Stomach (tissue), 19 donors: ENCODE results near the gene NSMCE1. TPM values are rescaled to one million over a fixed set of nuclear protein-coding genes. Genes with fewer than 3 reads are reported as not detected.
A peak's percentile ranks its signal among the peaks of the same experiment; 100 is the strongest.

ENCODE experiments used
- DNase-seq, 2 donors: peaks; one replicate each; pipeline versions ENCODE4 v3.0.0 to v3.0.0-alpha.2; 2013 to 2019
- H3K27ac ChIP-seq, 5 donors: fragments of 200-600 bp in 4 of 5; sonication (generic) in 4 of 5; one replicate each; pipeline ENCODE4 v1.5.1; 2013 to 2019; ENCODE audit warnings: mild to moderate bottlenecking in 1 of 5, moderate library complexity in 1 of 5
- H3K27me3 ChIP-seq, 3 donors: fragments of 200-600 bp; sonication (generic); one replicate each; pipeline ENCODE4 v1.5.1; 2017 to 2019; ENCODE audit warnings: mixed run types in 1 of 3
- H3K36me3 ChIP-seq, 4 donors: fragments of 200-600 bp; sonication (generic); 1 replicate in 3 of 4; 2 replicates in 1 of 4; pipeline ENCODE4 v1.5.1; 2016 to 2019
- H3K4me1 ChIP-seq, 4 donors: fragments of 200-600 bp; sonication (generic); one replicate each; pipeline ENCODE4 v1.5.1; 2016 to 2019
- H3K4me3 ChIP-seq, 4 donors: fragments of 200-600 bp; sonication (generic) in 3 of 4; one replicate each; pipeline ENCODE4 v1.5.1; 2016 to 2019; ENCODE audit warnings: mild to moderate bottlenecking in 1 of 4
- H3K9me3 ChIP-seq, 4 donors: fragments of 200-600 bp; sonication (generic); one replicate each; pipeline ENCODE4 v1.5.1; 2016 to 2019
- CTCF ChIP-seq, 7 experiments: fragments of 450-650 bp in 4 of 7; fragments of 200-600 bp in 3 of 7; sonication (generic) in 3 of 7; IDR thresholded peaks; one replicate each; pipeline ENCODE4 v1.5.1; 2016 to 2019; ENCODE audit warnings: antibody characterized with exemption in 7 of 7, control low read depth in 2 of 7, mild to moderate bottlenecking in 1 of 7
- EP300 ChIP-seq: sonication (generic); formaldehyde crosslinking; IDR thresholded peaks from one replicate; pipeline ENCODE4 v1.6.1; 2017; ENCODE audit warnings: antibody characterized with exemption
- POLR2A ChIP-seq, 4 donors: fragments of 450-650 bp; IDR thresholded peaks; one replicate each; pipeline ENCODE4 v1.6.1; 2016; ENCODE audit warnings: antibody characterized with exemption in 4 of 4, control low read depth in 2 of 4, mild to moderate bottlenecking in 1 of 4, moderate library complexity in 1 of 4
- POLR2AphosphoS5 ChIP-seq, 3 donors: sonication (generic); formaldehyde crosslinking; IDR thresholded peaks; one replicate each; pipeline ENCODE4 v1.6.1; 2016; ENCODE audit warnings: antibody characterized with exemption in 3 of 3
- WGBS, 5 donors: extraction: QIAGEN DNeasy Blood & Tissue Kit in 3 of 5; methylation state at CpG; one replicate each; pipeline versions ENCODE4 v1.1.5 to v1.1.7; 2013 to 2018; 5-methylcytosine and 5-hydroxymethylcytosine counted together
- intact Hi-C: fragments of 100-400 bp; cut with DNase I; formaldehyde crosslinking; loops from one replicate; pipeline ENCODE4 v1.15.1; 2023; ENCODE audit warnings: low total_unique reads
- long read RNA-seq, 10 donors: transcript quantifications; one replicate each; lab custom pipeline, GENCODE V29; 2026
- polyA plus RNA-seq, 3 donors: library from polyadenylated mRNA; stranded (reverse); fragments of 200-250 nt; gene quantifications; one replicate each; pipeline ENCODE4 v1.2.3, GENCODE V29; 2013
- total RNA-seq, 5 donors: library from RNA; depleted of rRNA; stranded (reverse); fragments of >200 nt; gene quantifications; one replicate each; pipeline versions ENCODE4 v1.1.0 to v1.2.3, GENCODE V29; 2014 to 2016
- donor health status: healthy with polysubstance abuse.
- donor health status: Bipolar disorder and iron deficiency.
- donor health status: healthy.

The NSMCE1 gene, protein sequence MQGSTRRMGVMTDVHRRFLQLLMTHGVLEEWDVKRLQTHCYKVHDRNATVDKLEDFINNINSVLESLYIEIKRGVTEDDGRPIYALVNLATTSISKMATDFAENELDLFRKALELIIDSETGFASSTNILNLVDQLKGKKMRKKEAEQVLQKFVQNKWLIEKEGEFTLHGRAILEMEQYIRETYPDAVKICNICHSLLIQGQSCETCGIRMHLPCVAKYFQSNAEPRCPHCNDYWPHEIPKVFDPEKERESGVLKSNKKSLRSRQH
- 100 to 1,000 TPM in 1 of 5 donors, 10 to 100 TPM in 3, 1 to 10 TPM in 1; 9.3 to 120 (median 24.1) TPM for total RNA-seq
- 10 to 100 TPM; 53.5 to 67.0 (median 66.0) TPM for polyA plus RNA-seq
- long read RNA-seq, donor 1, transcript NSMCE1-201 (8 exons, 1,067 nt) = major isoform, 5 of 5 reads
- long read RNA-seq, donor 1, partial matches to known transcripts = 0 of 5 reads
- long read RNA-seq, donor 1, other reads (novel, unspliced or antisense) = 0 of 5 reads
- long read RNA-seq, donor 2, transcript NSMCE1-201 (8 exons, 1,067 nt) = major isoform, 11 of 11 reads
- long read RNA-seq, donor 2, partial matches to known transcripts = 0 of 11 reads
- long read RNA-seq, donor 2, other reads (novel, unspliced or antisense) = 0 of 11 reads
- long read RNA-seq, donor 3, transcript NSMCE1-201 (8 exons, 1,067 nt) = major isoform, 9 of 9 reads
- long read RNA-seq, donor 3, partial matches to known transcripts = 0 of 9 reads
- long read RNA-seq, donor 3, other reads (novel, unspliced or antisense) = 0 of 9 reads
- long read RNA-seq, donor 4, partial matches to known transcripts = 0 of 1 reads
- long read RNA-seq, donor 4, other reads (novel, unspliced or antisense) = 0 of 1 reads
- long read RNA-seq, donor 5, transcript NSMCE1-201 (8 exons, 1,067 nt) = major isoform, 11 of 11 reads
- long read RNA-seq, donor 5, partial matches to known transcripts = 0 of 11 reads
- long read RNA-seq, donor 5, other reads (novel, unspliced or antisense) = 0 of 11 reads
- long read RNA-seq, donor 6, transcript NSMCE1-201 (8 exons, 1,067 nt) = major isoform, 33 of 34 reads
- long read RNA-seq, donor 6, partial matches to known transcripts = 0 of 34 reads
- long read RNA-seq, donor 6, other reads (novel, unspliced or antisense) = 0 of 34 reads
- long read RNA-seq, donor 7, transcript NSMCE1-201 (8 exons, 1,067 nt) = major isoform, 14 of 14 reads
- long read RNA-seq, donor 7, partial matches to known transcripts = 0 of 14 reads
- long read RNA-seq, donor 7, other reads (novel, unspliced or antisense) = 0 of 14 reads
- long read RNA-seq, donor 8, transcript NSMCE1-201 (8 exons, 1,067 nt) = major isoform, 16 of 16 reads
- long read RNA-seq, donor 8, partial matches to known transcripts = 0 of 16 reads
- long read RNA-seq, donor 8, other reads (novel, unspliced or antisense) = 0 of 16 reads
- long read RNA-seq, donor 9, transcript NSMCE1-201 (8 exons, 1,067 nt) = major isoform, 14 of 14 reads
- long read RNA-seq, donor 9, partial matches to known transcripts = 0 of 14 reads
- long read RNA-seq, donor 9, other reads (novel, unspliced or antisense) = 0 of 14 reads
- long read RNA-seq, donor 10, transcript NSMCE1-201 (8 exons, 1,067 nt) = major isoform, 8 of 9 reads
- long read RNA-seq, donor 10, partial matches to known transcripts = 0 of 9 reads
- long read RNA-seq, donor 10, other reads (novel, unspliced or antisense) = 0 of 9 reads

- Histone ChIP-seq H3K4me3 (peak within 1 kb of the TSS; percentile 80 to 91 (median 84)), H3K27ac (peak within 1 kb of the TSS; percentile 69 to 92 (median 90))
These were observed at the start of gene NSMCE1 for GRCh38 chr16:27268376-27269299. Gene NSMCE1 (minus strand): TSS chr16:27268772. CDS start chr16:27257570, 11,202 bp downstream.

DNA sequence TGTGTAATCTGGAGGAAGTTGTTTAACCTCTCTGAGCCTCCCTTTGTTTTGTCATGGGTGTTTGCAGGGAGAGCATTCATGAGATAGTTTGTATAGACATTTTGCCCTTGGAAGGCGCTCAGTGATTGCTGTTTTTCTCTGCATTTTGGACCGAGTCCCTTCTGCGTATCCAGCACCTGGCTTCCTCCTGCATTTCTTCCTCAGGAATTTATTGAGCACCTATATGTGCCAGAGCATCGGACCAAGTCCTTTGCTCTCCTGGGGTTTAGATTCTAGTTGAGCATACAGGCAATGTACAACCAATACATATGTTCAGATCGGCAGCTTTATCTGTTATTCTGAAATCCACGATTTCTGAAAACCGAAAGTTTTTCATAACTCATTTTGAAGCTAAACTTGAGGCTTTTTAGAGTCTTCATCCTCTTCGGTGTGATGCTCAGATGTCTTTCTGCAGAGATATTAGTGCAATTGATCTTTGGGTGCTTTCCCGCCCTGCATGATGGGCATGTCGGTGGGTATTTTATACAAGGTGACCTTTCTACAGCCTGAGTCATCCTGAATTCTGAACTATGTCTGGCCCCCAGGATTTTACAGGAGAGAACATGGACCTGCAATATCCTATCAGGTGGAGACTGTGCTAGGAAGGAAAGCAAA, 49.3 kb upstream of the NSMCE1 start:
- H3K4me3 ChIP-seq = peak overlapping the region; percentile 7 to 77 (median 45)

More at GRCh38 chr16:27268376-27269299, at the start of gene NSMCE1:
- Histone ChIP-seq H3K27me3 (no peaks in the 10 kb centered on the region), H3K36me3 (no peaks in the 10 kb centered on the region), H3K9me3 (no peaks in the 10 kb centered on the region), H3K4me1 (peaks cover 7 to 27% (median 16%) of the 10 kb centered on the region in 4 donors)
- intact Hi-C loops = no loop called here
- 5 to 8% (median 7%) methylated on average over 51 to 58 of the region's 58 CpGs for WGBS, 5 donors
- TF ChIP-seq POLR2AphosphoS5 (IDR thresholded peaks at IDR 0.05) (peak; percentile 91 to 96 (median 92)), POLR2A (IDR thresholded peaks at IDR 0.05) (peak in 1 of 4 donors; percentile 40), EP300 (no peak), CTCF (IDR thresholded peaks at IDR 0.05) (peak in 3 of 7 experiments; percentile 13 to 27 (median 18))
- peak; percentile 99 for DNase-seq

More for the DNA sequence above, 49.3 kb upstream of the NSMCE1 start:
- no peak for DNase-seq
- WGBS, 5 donors = 72 to 86% (median 79%) methylated on average over 10 of the region's 10 CpGs
- no peaks in the 10 kb centered on the region for H3K27me3 ChIP-seq
- intact Hi-C loops = loop anchor here (10.0 kb wide), 1 partner anchor 47 kb away; no protein-coding TSS in a partner anchor
- no peaks in the 10 kb centered on the region for H3K9me3 ChIP-seq
- TF ChIP-seq POLR2A (IDR thresholded peaks at IDR 0.05) (no peak), EP300 (no peak), POLR2AphosphoS5 (IDR thresholded peaks at IDR 0.05) (no peak), CTCF (IDR thresholded peaks at IDR 0.05) (no peak)
- no peaks in the 10 kb centered on the region for H3K36me3 ChIP-seq
- peak overlapping the region; percentile 20 to 100 (median 100) for H3K27ac ChIP-seq
- peaks cover 73 to 89% (median 83%) of the 10 kb centered on the region in 4 donors for H3K4me1 ChIP-seq
